Measurements from ENCODE around the gene THBD. TPM values are rescaled to one million over a fixed set of nuclear protein-coding genes. Genes with fewer than 3 reads are reported as not detected.

THBD gene
- total and polyA plus RNA-seq, 2 experiments from 2014 or later: 0.10 to 0.97 TPM

DNA sequence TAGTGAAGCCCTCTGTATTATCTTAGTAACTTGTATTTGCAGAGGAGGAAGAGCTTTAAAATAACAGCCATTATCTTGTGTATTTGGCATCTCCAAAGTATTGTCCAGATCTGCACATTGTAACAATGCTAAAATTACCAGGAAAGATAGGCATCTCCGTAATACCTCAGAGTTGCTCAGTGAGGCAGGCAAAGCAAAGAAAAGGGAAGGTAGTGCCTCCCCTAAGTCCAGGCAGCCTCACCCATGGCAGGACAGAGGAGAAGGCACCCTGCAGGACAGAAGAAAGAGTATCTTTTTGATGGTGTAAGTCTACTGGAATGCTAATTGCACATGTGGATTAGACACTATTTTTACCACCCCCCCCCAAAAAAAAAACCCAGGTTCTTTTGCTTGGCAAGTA lies 27.9 kb downstream of the THBD start:
- no peaks in the 10 kb centered on the region for H3K4me1 ChIP-seq (ENCODE audit: insufficient read depth)
- H3K27me3 ChIP-seq (ENCODE audit: insufficient read depth): no peaks in the 10 kb centered on the region
- no peak overlapping the region for H3K4me2 ChIP-seq
- no peaks in the 10 kb centered on the region for H3F3A ChIP-seq (replicated peaks; ENCODE audit: low read depth)
- H3K4me1 Mint-ChIP-seq: no peaks in the 10 kb centered on the region
- no peaks in the 10 kb centered on the region for H4K20me1 ChIP-seq (replicated peaks; ENCODE audit: insufficient read depth)
- no peak for DNase-seq (ENCODE audit: low spot score)
- ATAC-seq: no peak
- no peaks in the 10 kb centered on the region for H3K36me3 ChIP-seq (ENCODE audit: insufficient read depth)
- TF ChIP-seq JUNB (IDR thresholded peaks at IDR 0.05; ENCODE audit: unreplicated experiment): no peak
- no peak for TF ChIP-seq NANOG (IDR thresholded peaks at IDR 0.05; ENCODE audit: borderline replicate concordance)
- no peak for TF ChIP-seq ZNF331 (CRISPR knock-in tag; IDR thresholded peaks at IDR 0.05; ENCODE audit: low read depth)
- TF ChIP-seq ZNF114 (CRISPR knock-in tag; IDR thresholded peaks at IDR 0.05): no peak
- no peak for TF ChIP-seq STAT1 (IDR thresholded peaks at IDR 0.05; ENCODE audit: unreplicated experiment)
- TF ChIP-seq, protein P1, sequence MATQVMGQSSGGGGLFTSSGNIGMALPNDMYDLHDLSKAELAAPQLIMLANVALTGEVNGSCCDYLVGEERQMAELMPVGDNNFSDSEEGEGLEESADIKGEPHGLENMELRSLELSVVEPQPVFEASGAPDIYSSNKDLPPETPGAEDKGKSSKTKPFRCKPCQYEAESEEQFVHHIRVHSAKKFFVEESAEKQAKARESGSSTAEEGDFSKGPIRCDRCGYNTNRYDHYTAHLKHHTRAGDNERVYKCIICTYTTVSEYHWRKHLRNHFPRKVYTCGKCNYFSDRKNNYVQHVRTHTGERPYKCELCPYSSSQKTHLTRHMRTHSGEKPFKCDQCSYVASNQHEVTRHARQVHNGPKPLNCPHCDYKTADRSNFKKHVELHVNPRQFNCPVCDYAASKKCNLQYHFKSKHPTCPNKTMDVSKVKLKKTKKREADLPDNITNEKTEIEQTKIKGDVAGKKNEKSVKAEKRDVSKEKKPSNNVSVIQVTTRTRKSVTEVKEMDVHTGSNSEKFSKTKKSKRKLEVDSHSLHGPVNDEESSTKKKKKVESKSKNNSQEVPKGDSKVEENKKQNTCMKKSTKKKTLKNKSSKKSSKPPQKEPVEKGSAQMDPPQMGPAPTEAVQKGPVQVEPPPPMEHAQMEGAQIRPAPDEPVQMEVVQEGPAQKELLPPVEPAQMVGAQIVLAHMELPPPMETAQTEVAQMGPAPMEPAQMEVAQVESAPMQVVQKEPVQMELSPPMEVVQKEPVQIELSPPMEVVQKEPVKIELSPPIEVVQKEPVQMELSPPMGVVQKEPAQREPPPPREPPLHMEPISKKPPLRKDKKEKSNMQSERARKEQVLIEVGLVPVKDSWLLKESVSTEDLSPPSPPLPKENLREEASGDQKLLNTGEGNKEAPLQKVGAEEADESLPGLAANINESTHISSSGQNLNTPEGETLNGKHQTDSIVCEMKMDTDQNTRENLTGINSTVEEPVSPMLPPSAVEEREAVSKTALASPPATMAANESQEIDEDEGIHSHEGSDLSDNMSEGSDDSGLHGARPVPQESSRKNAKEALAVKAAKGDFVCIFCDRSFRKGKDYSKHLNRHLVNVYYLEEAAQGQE (IDR thresholded peaks at IDR 0.05; ENCODE audit: unreplicated experiment): no peak
- H3K9me2 ChIP-seq (ENCODE audit: insufficient read depth): no peaks in the 10 kb centered on the region
- H3K36me3 Mint-ChIP-seq (ENCODE audit: low read depth): no peaks in the 10 kb centered on the region
- H3K79me2 ChIP-seq (replicated peaks; ENCODE audit: insufficient read depth): no peaks in the 10 kb centered on the region
- H3K27ac ChIP-seq (ENCODE audit: low read depth): no peak overlapping the region
- H3K27ac Mint-ChIP-seq: no peak overlapping the region
- H3K9me3 Mint-ChIP-seq: no peaks in the 10 kb centered on the region
- H3K4me3 Mint-ChIP-seq: no peak overlapping the region
- H3K4me3 ChIP-seq: no peak overlapping the region
- no peaks in the 10 kb centered on the region for H3K27me3 Mint-ChIP-seq (ENCODE audit: insufficient read depth, low read depth, poor library complexity)
- no peak overlapping the region for H2AFZ ChIP-seq

DNA sequence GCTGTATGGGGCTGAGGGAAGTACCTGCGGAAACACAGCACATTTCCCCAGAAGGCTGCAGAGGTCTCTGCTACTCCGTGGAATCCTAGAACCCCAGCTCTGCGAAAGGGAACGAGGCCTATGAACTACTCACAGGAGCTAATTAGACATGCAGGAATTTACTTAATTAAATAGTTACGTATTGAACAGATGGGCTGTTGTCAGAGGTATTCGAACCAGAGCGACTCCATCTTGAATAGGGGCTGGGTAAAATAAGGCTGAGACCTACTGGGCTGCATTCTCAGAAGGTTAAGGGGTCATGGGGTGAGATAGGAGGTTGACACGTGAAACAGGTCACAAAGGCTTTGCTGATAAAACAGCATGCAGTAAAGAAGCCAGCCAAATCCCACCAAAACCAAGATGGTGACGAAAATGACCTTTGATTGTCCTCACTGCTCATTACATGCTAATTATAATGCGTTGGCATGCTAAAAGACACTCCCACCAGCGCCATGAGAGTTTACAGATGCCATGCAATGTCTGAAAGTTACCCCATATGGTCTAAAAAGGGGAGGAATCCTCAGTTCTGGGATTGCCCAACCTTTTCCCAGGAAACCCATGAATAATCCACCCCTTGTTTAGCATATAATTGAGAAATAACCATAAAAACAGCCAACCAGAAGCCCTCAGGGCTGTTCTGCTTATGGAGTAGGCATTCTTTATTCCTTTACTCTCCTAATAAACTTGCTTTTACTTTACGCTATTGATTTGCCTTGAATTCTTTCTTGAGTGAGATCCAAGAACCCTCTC lies 29.0 kb downstream of the THBD start:
- Mint-ChIP-seq H3K27ac (no peak overlapping the region), H3K27me3 (ENCODE audit: insufficient read depth, low read depth, poor library complexity) (no peaks in the 10 kb centered on the region), H3K9me3 (no peaks in the 10 kb centered on the region), H3K4me1 (no peaks in the 10 kb centered on the region), H3K36me3 (ENCODE audit: low read depth) (no peaks in the 10 kb centered on the region), H3K4me3 (no peak overlapping the region)
- no peak for ATAC-seq
- H3K27ac ChIP-seq (ENCODE audit: low read depth): no peak overlapping the region
- no peak overlapping the region; the same call in 1 of the 2 replicates for H2AFZ ChIP-seq
- no peak overlapping the region for H3K4me3 ChIP-seq
- no peaks in the 10 kb centered on the region for H3K4me1 ChIP-seq (ENCODE audit: insufficient read depth)
- no peak overlapping the region for H3K4me2 ChIP-seq
- no peaks in the 10 kb centered on the region for H4K20me1 ChIP-seq (replicated peaks; ENCODE audit: insufficient read depth)
- no peaks in the 10 kb centered on the region for H3K27me3 ChIP-seq (ENCODE audit: insufficient read depth)
- DNase-seq (ENCODE audit: low spot score): peak; percentile 19
- TF ChIP-seq POLR2AphosphoS5 (IDR thresholded peaks at IDR 0.05; ENCODE audit: low read depth) (no peak), ZNF114 (CRISPR knock-in tag; IDR thresholded peaks at IDR 0.05) (no peak)
- no peaks in the 10 kb centered on the region for H3K79me2 ChIP-seq (replicated peaks; ENCODE audit: insufficient read depth)
- no peaks in the 10 kb centered on the region for H3F3A ChIP-seq (replicated peaks; ENCODE audit: low read depth)
- no peaks in the 10 kb centered on the region for H3K36me3 ChIP-seq (ENCODE audit: insufficient read depth)
- H3K9me2 ChIP-seq (ENCODE audit: insufficient read depth): no peaks in the 10 kb centered on the region
